Measurements from ENCODE around the gene RAB3C. TPM values are rescaled to one million over a fixed set of nuclear protein-coding genes. Genes with fewer than 3 reads are reported as not detected.
A peak's percentile ranks its signal among the peaks of the same experiment; 100 is the strongest.
"Not testable (repeated sequence)": the region's sequence is repeated elsewhere in the genome, so short reads cannot be mapped to it uniquely, and the experiment has no call there.

The RAB3C gene
- polyA plus RNA-seq, 6 donors from 2014 or later, result 1.1 TPM; not detected in 5

GRCh38 chr5:58703925-58704555, 121.2 kb downstream of the RAB3C start:
- DNase-seq (no peak), ATAC-seq (ENCODE audit: low read depth in 2 of 2) (no peak)
- H3K27me3 Mint-ChIP-seq, result peaks cover 9 to 16% (median 13%) of the 10 kb centered on the region in 3 donors
- peaks cover 5 to 11% of the 10 kb centered on the region in 2 donors for H3K36me3 Mint-ChIP-seq
- H3K9me3 Mint-ChIP-seq, result peaks cover 0 to 3% (median 0%) of the 10 kb centered on the region in 7 donors
- H3K27ac Mint-ChIP-seq, result no peak overlapping the region
- H3K4me3 Mint-ChIP-seq, result no peak overlapping the region
- H3K4me1 Mint-ChIP-seq, result no peaks in the 10 kb centered on the region

- H3K9me3 Mint-ChIP-seq, result peaks cover 0 to under 1% (median 0%) of the 10 kb centered on the region in 7 donors
Measured at GRCh38 chr5:58706736-58707135, 123.9 kb downstream of the RAB3C start.

GRCh38 chr5:58708456-58708855, 125.6 kb downstream of the RAB3C start:
- Mint-ChIP-seq H3K9me3 (peaks cover 0 to 8% (median 6%) of the 10 kb centered on the region in 7 donors), H3K4me1 (peaks cover 4 to 8% (median 6%) of the 10 kb centered on the region in 3 donors), H3K4me3 (no peak overlapping the region), H3K36me3 (no peaks in the 10 kb centered on the region), H3K27me3 (peaks cover 0 to 9% (median 5%) of the 10 kb centered on the region in 3 donors), H3K27ac (peak overlapping the region in 1 of 6 donors; percentile 21)
- ATAC-seq (ENCODE audit: low read depth in 2 of 2), result no peak
- DNase-seq, result no peak

More at GRCh38 chr5:58706736-58707135, 123.9 kb downstream of the RAB3C start:
- no peak overlapping the region for H3K27ac Mint-ChIP-seq
- DNase-seq, result no peak
- no peak for ATAC-seq (ENCODE audit: low read depth in 2 of 2)
- H3K27me3 Mint-ChIP-seq, result peaks cover 9 to 12% (median 11%) of the 10 kb centered on the region in 3 donors
- H3K4me3 Mint-ChIP-seq, result no peak overlapping the region
- peaks cover 1 to 5% of the 10 kb centered on the region in 2 donors for H3K36me3 Mint-ChIP-seq
- H3K4me1 Mint-ChIP-seq, result peaks cover 4 to 8% (median 6%) of the 10 kb centered on the region in 3 donors

- H3K27ac Mint-ChIP-seq, result peak overlapping the region in 1 of 6 donors; percentile 1
- peaks cover 2 to 13% (median 5%) of the 10 kb centered on the region in 3 donors for H3K27me3 Mint-ChIP-seq
- DNase-seq; ATAC-seq (ENCODE audit: low read depth in 2 of 2); H3K36me3 Mint-ChIP-seq; H3K4me1 Mint-ChIP-seq; H3K4me3 Mint-ChIP-seq: not testable (repeated sequence)
- H3K9me3 Mint-ChIP-seq, result peaks cover 4 to 19% (median 12%) of the 10 kb centered on the region in 7 donors
Measured at GRCh38 chr5:58710425-58710824, 127.5 kb downstream of the RAB3C start.

GRCh38 chr5:58710871-58711270, 128.0 kb downstream of the RAB3C start:
- H3K4me1 Mint-ChIP-seq, result peaks cover 4 to 8% (median 6%) of the 10 kb centered on the region in 3 donors
- peak overlapping the region in 1 of 6 donors; percentile 1 for H3K27ac Mint-ChIP-seq
- H3K9me3 Mint-ChIP-seq, result peaks cover 4 to 19% (median 12%) of the 10 kb centered on the region in 7 donors
- ATAC-seq (ENCODE audit: low read depth in 2 of 2) (no peak), DNase-seq (no peak)
- peaks cover 7 to 8% of the 10 kb centered on the region in 2 donors for H3K36me3 Mint-ChIP-seq
- no peak overlapping the region for H3K4me3 Mint-ChIP-seq
- H3K27me3 Mint-ChIP-seq, result peaks cover 5 to 9% (median 7%) of the 10 kb centered on the region in 3 donors

DNA sequence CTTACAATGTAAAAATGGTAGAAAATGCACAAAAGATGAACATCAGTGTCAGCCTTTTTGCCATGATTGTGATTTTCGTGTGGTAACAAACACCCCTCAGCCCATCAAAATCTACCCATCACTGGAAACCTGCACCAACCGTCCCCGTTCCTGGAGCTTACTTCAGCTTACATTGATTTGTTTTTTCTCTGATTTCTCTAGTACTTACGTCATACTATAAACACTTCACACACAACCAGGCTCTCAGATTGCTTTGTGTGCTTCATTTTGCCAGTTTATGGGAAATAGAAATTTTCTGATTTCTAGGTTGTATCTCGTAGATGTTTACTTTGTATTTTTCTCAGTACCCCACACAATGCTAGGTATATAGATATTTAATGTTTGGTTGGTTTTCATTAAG, 129.1 kb downstream of the RAB3C start:
- H3K9me3 Mint-ChIP-seq, result peaks cover 4 to 19% (median 12%) of the 10 kb centered on the region in 7 donors
- peak overlapping the region in 1 of 6 donors; percentile 59 for H3K27ac Mint-ChIP-seq
- no peak for DNase-seq
- H3K4me3 Mint-ChIP-seq, result no peak overlapping the region
- H3K4me1 Mint-ChIP-seq, result peaks cover 4 to 12% (median 10%) of the 10 kb centered on the region in 3 donors
- peaks cover 7 to 8% of the 10 kb centered on the region in 2 donors for H3K36me3 Mint-ChIP-seq
- peaks cover 5 to 15% (median 8%) of the 10 kb centered on the region in 3 donors for H3K27me3 Mint-ChIP-seq
- ATAC-seq (ENCODE audit: low read depth in 2 of 2), result no peak

DNA sequence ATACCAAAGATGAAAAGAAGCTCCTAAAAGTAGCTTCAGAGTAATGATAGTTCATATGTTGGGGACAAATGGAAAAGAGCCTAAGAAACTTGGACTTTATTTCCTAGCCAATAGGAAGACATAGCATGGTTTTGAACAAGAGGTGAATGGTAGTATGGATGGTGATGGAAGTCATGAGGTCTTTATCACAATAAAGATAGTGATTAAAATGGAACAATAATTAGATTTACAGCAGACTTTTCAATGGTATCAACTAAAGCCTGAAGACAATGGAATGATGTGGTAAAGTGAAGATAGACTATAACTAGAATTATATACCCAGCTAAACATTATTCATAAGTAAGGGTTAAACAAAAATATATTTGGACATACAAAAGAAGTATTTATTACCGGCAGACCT, 131.2 kb downstream of the RAB3C start:
- Mint-ChIP-seq H3K9me3 (peaks cover 4 to 19% (median 12%) of the 10 kb centered on the region in 7 donors), H3K27me3 (peaks cover 0 to 22% (median 8%) of the 10 kb centered on the region in 3 donors), H3K4me1 (peaks cover 4 to 20% (median 11%) of the 10 kb centered on the region in 3 donors), H3K4me3 (no peak overlapping the region), H3K27ac (no peak overlapping the region), H3K36me3 (peaks cover 7 to 8% of the 10 kb centered on the region in 2 donors)
- DNase-seq, result no peak
- no peak for ATAC-seq (ENCODE audit: low read depth in 2 of 2)

- ATAC-seq (ENCODE audit: low read depth in 2 of 2), result no peak
- no peak overlapping the region for H3K27ac Mint-ChIP-seq
- no peak overlapping the region for H3K4me3 Mint-ChIP-seq
- peaks cover 7 to 8% of the 10 kb centered on the region in 2 donors for H3K36me3 Mint-ChIP-seq
- H3K27me3 Mint-ChIP-seq, result peaks cover 0 to 22% (median 8%) of the 10 kb centered on the region in 3 donors
- DNase-seq, result no peak
- peaks cover 0 to 12% (median 5%) of the 10 kb centered on the region in 3 donors for H3K4me1 Mint-ChIP-seq
- peaks cover 4 to 19% (median 12%) of the 10 kb centered on the region in 7 donors for H3K9me3 Mint-ChIP-seq
Measured at GRCh38 chr5:58715997-58716656, 133.3 kb downstream of the RAB3C start.

GRCh38 chr5:58716713-58717112, 133.8 kb downstream of the RAB3C start:
- peaks cover 4 to 19% (median 12%) of the 10 kb centered on the region in 7 donors for H3K9me3 Mint-ChIP-seq
- ATAC-seq (ENCODE audit: low read depth in 2 of 2), result no peak

GRCh38 chr5:58717303-58718007, 134.6 kb downstream of the RAB3C start:
- ATAC-seq (ENCODE audit: low read depth in 2 of 2) (no peak), DNase-seq (no peak)
- Mint-ChIP-seq H3K4me3 (no peak overlapping the region), H3K27me3 (peaks cover 5 to 22% (median 8%) of the 10 kb centered on the region in 3 donors), H3K4me1 (peaks cover 0 to 12% (median 5%) of the 10 kb centered on the region in 3 donors), H3K27ac (peak overlapping the region in 3 of 6 donors; percentile 32 to 88 (median 43)), H3K9me3 (peaks cover 4 to 19% (median 12%) of the 10 kb centered on the region in 7 donors), H3K36me3 (peaks cover 7 to 8% of the 10 kb centered on the region in 2 donors)

More at GRCh38 chr5:58716713-58717112, 133.8 kb downstream of the RAB3C start:
- peaks cover 7 to 8% of the 10 kb centered on the region in 2 donors for H3K36me3 Mint-ChIP-seq
- peaks cover 0 to 12% (median 5%) of the 10 kb centered on the region in 3 donors for H3K4me1 Mint-ChIP-seq
- H3K27ac Mint-ChIP-seq, result no peak overlapping the region
- no peak for DNase-seq
- H3K27me3 Mint-ChIP-seq, result peaks cover under 1 to 22% (median 8%) of the 10 kb centered on the region in 3 donors
- no peak overlapping the region for H3K4me3 Mint-ChIP-seq

DNA sequence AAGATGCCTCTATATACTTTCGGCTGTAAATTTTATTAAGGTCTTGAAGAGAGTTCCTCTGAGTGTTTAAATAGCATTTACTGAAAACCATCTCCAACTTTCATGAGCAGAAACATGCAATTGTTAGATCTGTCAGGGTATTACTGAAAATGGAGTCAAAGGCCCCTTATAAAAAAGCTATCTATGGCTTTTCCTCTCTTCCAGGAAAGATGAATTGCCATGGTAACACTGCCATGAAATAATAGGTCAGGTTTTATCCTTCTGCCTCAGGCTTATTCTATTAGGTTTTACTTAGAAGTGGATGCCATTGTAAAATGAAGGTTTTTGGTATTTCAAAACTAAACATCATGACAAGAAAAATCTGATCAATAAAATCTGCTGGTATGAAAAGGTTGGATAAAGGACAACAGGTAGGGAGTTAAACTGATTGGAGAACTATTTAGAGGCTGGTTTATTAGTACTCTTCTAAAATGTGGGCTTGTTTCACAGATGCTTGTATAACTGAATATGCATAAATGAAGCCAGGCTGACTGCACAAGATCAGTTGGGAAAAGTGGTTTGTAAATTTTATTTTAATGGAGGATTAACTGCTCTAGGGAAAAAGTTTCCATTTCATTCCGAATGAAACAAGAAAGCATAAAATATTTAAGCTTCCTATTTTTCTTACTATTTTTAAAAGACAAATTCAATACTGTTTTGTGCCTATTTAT, 135.5 kb downstream of the RAB3C start:
- H3K4me1 Mint-ChIP-seq, result peaks cover 0 to 12% (median 5%) of the 10 kb centered on the region in 3 donors
- no peak overlapping the region for H3K27ac Mint-ChIP-seq
- H3K4me3 Mint-ChIP-seq, result no peak overlapping the region
- no peak for ATAC-seq (ENCODE audit: low read depth in 2 of 2)
- peaks cover 7 to 10% of the 10 kb centered on the region in 2 donors for H3K36me3 Mint-ChIP-seq
- DNase-seq, result no peak
- H3K27me3 Mint-ChIP-seq, result peaks cover 8 to 22% (median 9%) of the 10 kb centered on the region in 3 donors
- H3K9me3 Mint-ChIP-seq, result peaks cover 4 to 12% (median 8%) of the 10 kb centered on the region in 7 donors

GRCh38 chr5:58722160-58722559, 139.3 kb downstream of the RAB3C start:
- peaks cover 5 to 11% of the 10 kb centered on the region in 2 donors for H3K36me3 Mint-ChIP-seq
- no peak for DNase-seq
- peaks cover 6 to 12% (median 8%) of the 10 kb centered on the region in 3 donors for H3K27me3 Mint-ChIP-seq
- no peak for ATAC-seq (ENCODE audit: low read depth in 2 of 2)
- peaks cover 3 to 34% (median 10%) of the 10 kb centered on the region in 7 donors for H3K9me3 Mint-ChIP-seq
- peaks cover 0 to 6% (median 0%) of the 10 kb centered on the region in 3 donors for H3K4me1 Mint-ChIP-seq
- H3K4me3 Mint-ChIP-seq, result no peak overlapping the region
- peak overlapping the region in 1 of 6 donors; percentile 43 for H3K27ac Mint-ChIP-seq

Measured in naive B cell (primary cell).